HL-60 (cell line): ENCODE results near the gene EML5.

ENCODE experiments used
- GABPA ChIP-seq: IDR thresholded peaks from 2 replicates; pipeline ENCODE4 v1.6.1; 2012; ENCODE audit warnings: low read depth
- POLR2AphosphoS5 ChIP-seq: IDR thresholded peaks from 2 replicates; pipeline ENCODE4 v1.6.1; 2012; ENCODE audit warnings: low read depth
- SPI1 ChIP-seq: IDR thresholded peaks from 2 replicates; pipeline ENCODE4 v1.6.1; 2012; ENCODE audit warnings: low read depth, mild to moderate bottlenecking, borderline replicate concordance
- TF ChIP-seq, protein P1 (sequence below): IDR thresholded peaks from one replicate; pipeline ENCODE4 v1.5.1; 2011; ENCODE audit warnings: low read length, control low read depth, inconsistent platforms; ENCODE audit not compliant: insufficient read depth

DNA sequence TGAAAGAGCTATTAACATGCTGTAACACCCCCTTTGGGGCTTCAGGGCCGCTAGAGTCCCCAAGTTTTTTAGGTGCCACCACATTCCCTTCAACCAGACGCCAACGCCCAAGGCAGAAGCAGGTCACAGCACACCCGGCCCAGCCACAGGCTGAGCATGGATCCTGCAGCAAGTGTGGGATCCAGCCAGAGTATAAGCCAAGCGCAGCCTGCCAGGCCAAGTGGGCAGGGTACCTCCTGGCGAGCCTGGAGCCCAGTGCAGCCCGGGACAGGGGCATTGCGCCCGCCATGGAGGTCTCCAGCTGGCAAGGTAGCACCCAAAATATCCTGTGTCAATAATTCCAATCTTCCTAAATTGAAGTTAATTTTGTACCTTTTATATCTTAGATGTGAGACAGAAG lies 55.5 kb downstream of the EML5 start:
- TF ChIP-seq POLR2AphosphoS5: no peak
- TF ChIP-seq, protein P1, sequence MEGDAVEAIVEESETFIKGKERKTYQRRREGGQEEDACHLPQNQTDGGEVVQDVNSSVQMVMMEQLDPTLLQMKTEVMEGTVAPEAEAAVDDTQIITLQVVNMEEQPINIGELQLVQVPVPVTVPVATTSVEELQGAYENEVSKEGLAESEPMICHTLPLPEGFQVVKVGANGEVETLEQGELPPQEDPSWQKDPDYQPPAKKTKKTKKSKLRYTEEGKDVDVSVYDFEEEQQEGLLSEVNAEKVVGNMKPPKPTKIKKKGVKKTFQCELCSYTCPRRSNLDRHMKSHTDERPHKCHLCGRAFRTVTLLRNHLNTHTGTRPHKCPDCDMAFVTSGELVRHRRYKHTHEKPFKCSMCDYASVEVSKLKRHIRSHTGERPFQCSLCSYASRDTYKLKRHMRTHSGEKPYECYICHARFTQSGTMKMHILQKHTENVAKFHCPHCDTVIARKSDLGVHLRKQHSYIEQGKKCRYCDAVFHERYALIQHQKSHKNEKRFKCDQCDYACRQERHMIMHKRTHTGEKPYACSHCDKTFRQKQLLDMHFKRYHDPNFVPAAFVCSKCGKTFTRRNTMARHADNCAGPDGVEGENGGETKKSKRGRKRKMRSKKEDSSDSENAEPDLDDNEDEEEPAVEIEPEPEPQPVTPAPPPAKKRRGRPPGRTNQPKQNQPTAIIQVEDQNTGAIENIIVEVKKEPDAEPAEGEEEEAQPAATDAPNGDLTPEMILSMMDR: no peak
- no peak for TF ChIP-seq GABPA
- TF ChIP-seq SPI1: no peak
